Measurements from ENCODE around the gene CHL1.

CHL1 gene

DNA sequence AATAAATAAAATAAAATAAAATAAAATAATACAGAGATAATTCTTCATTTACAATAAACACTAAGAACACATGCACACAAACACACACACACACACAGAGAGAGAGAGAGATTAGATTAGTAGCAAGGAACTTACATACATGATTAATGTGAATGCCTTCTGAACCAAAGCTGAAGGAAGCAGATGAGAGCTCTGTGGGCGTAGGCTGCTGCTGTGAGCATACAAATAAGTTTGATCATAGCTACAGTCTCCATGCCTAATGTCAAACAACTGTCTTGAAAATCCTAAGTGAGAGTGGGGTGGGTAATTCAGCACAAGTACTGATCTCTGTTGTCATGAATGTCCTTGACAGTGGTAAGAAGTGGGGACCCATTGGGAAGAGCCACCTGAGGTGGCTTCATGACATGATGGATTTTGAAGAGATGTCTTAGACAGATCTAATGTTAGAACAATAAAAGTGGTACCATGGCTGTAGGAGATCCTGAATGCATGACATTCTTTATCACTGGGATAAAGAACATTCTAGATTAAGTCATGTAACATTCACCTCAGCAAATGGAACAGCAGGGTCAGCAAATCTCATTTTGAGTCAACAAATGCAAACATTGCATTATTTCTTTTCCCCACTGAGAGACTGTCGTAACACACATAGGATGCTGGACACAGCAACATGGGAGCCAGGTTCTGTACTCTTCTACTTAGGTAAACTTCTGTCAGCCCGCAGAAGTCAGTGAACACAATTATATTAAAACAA lies 46.2 kb downstream of the CHL1 start:
- TF ChIP-seq, protein P1, sequence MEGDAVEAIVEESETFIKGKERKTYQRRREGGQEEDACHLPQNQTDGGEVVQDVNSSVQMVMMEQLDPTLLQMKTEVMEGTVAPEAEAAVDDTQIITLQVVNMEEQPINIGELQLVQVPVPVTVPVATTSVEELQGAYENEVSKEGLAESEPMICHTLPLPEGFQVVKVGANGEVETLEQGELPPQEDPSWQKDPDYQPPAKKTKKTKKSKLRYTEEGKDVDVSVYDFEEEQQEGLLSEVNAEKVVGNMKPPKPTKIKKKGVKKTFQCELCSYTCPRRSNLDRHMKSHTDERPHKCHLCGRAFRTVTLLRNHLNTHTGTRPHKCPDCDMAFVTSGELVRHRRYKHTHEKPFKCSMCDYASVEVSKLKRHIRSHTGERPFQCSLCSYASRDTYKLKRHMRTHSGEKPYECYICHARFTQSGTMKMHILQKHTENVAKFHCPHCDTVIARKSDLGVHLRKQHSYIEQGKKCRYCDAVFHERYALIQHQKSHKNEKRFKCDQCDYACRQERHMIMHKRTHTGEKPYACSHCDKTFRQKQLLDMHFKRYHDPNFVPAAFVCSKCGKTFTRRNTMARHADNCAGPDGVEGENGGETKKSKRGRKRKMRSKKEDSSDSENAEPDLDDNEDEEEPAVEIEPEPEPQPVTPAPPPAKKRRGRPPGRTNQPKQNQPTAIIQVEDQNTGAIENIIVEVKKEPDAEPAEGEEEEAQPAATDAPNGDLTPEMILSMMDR (IDR thresholded peaks at IDR 0.05; ENCODE audit: control insufficient read depth, insufficient read depth, low read depth, low read length, missing control alignments): no peak
- no peak overlapping the region for H3K4me3 ChIP-seq (ENCODE audit: control insufficient read depth, low read depth, low read length)
- DNase-seq (ENCODE audit: low read depth): no peak

GRCh38 chr3:243356-243725 lies 46.8 kb downstream of the CHL1 start:
- TF ChIP-seq, protein P1 (IDR thresholded peaks at IDR 0.05; ENCODE audit: control insufficient read depth, insufficient read depth, low read depth, low read length, missing control alignments): no peak
- no peak for DNase-seq (ENCODE audit: low read depth)
- no peak overlapping the region for H3K4me3 ChIP-seq (ENCODE audit: control insufficient read depth, low read depth, low read length)

- TF ChIP-seq, protein P1 (IDR thresholded peaks at IDR 0.05; ENCODE audit: control insufficient read depth, insufficient read depth, low read depth, low read length, missing control alignments): no peak
- no peak for DNase-seq (ENCODE audit: low read depth)
- H3K4me3 ChIP-seq (ENCODE audit: control insufficient read depth, low read depth, low read length): no peak overlapping the region
Measured at GRCh38 chr3:244041-244440, 47.5 kb downstream of the CHL1 start.

DNA sequence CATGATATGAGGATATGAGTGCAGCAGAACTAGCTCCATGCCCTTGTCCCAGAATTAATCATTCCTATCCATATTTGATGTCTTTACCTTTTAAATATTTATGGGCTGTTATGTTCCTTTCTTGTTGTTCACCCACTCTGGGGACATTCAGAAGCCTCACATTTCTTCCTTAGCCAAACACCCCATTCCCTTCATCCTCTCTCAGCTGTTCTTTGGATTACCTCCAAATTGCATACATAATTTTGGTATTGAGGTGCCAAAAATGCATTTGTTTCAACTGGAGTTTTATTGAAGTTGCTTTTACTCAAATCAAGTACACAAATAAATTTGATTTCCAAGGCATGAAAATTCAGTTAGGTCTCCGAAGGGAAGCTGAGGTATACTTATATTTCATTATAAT lies 51.4 kb downstream of the CHL1 start:
- TF ChIP-seq, protein P1 (IDR thresholded peaks at IDR 0.05; ENCODE audit: control insufficient read depth, insufficient read depth, low read depth, low read length, missing control alignments): no peak
- DNase-seq (ENCODE audit: low read depth): no peak
- H3K4me3 ChIP-seq (ENCODE audit: control insufficient read depth, low read depth, low read length): no peak overlapping the region

DNA sequence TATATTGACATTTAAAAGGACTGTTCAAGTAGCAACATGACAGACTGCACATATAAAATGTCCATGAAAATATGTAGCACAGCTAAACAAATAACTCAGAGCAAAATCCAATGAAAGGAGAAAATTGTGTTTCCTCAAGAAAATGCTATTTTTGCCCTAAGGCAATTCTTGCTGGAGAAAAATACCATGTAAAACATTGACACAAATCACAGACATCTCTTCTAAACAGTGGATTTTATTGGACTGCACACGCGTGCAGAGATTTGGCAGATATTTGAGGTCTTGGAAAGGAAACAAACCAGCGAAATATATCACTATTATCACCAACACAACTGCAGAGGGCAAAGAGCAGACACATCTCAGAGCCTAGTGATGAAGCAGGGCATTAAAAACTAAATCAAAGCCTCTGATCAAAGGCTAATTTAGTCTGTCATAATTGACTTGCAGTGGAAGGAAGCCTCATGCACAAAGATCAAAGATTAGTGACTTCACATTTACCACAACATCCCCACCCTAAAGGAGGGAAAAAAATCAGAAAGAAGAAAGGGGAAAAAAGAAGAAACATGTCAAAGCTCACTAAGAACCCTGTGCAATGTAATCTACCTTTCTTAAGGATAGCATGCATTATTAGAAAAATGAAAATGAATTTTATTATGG lies 52.4 kb downstream of the CHL1 start:
- no peak for DNase-seq (ENCODE audit: low read depth)
- TF ChIP-seq, protein P1 (IDR thresholded peaks at IDR 0.05; ENCODE audit: control insufficient read depth, insufficient read depth, low read depth, low read length, missing control alignments): no peak

DNA sequence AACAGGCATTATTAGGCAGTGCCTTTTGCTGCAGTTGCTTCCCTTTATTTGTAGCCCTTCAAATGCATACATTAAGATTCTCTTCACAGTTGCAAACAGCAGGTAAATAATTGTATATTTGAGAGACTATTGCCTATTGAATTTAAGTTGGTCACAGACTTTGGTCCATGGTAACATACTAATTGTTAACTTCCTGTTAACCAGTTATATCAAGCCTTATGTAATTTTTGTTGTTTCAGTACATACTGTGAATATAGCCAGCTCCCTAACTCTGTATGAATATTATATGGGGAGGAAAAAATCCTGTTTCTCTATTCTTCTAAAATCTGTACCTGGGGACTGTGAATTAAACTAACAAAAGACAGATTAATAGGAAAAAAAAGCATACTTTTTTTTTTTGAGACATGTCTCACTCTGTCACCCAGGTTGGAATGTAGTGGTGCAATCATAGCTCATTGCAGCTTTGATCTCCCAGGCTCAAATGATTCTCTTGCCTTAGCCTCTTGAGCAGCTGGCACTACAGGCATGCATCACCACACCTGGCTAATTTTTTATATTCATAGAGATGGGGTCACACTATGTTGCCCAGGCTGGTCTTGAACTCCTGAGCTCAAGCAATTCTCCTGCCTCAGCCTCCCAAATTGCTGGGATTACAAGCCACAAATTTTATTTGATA lies 53.2 kb downstream of the CHL1 start:
- no peak for DNase-seq (ENCODE audit: low read depth)
- H3K4me3 ChIP-seq (ENCODE audit: control insufficient read depth, low read depth, low read length): no peak overlapping the region
- TF ChIP-seq, protein P1 (IDR thresholded peaks at IDR 0.05; ENCODE audit: control insufficient read depth, insufficient read depth, low read depth, low read length, missing control alignments): no peak

More for the DNA sequence above, 52.4 kb downstream of the CHL1 start:
- no peak overlapping the region for H3K4me3 ChIP-seq (ENCODE audit: control insufficient read depth, low read depth, low read length)

All from AG09309 (cell line).